Gastroesophageal sphincter (tissue), 4 donors: Measurements from ENCODE around the gene CSNK1D. TPM values are rescaled to one million over a fixed set of nuclear protein-coding genes. Genes with fewer than 3 reads are reported as not detected.

Experiments
- ATAC-seq: fragments of 150-250 bp; one replicate; pipeline ENCODE4 v1.9.1; 2016; ENCODE audit warnings: mild to moderate bottlenecking, moderate library complexity
- H3K27ac ChIP-seq, 4 donors: fragments of 200-600 bp; sonication (generic) in 3 of 4; 1 replicate in 3 of 4; 2 replicates in 1 of 4; pipeline ENCODE4 v1.5.1; 2016 to 2019
- H3K27me3 ChIP-seq: fragments of 200-600 bp; sonication (generic); one replicate; pipeline ENCODE4 v1.5.1; 2019
- H3K36me3 ChIP-seq, 2 donors: fragments of 200-600 bp; sonication (generic); one replicate each; pipeline ENCODE4 v1.5.1; 2019; ENCODE audit warnings: control low read depth in 1 of 2
- H3K4me1 ChIP-seq, 3 donors: fragments of 200-600 bp; sonication (generic); 1 replicate in 2 of 3; 2 replicates in 1 of 3; pipeline ENCODE4 v1.5.1; 2016 to 2019; ENCODE audit warnings: control low read depth in 2 of 3
- H3K4me3 ChIP-seq, 2 donors: fragments of 200-600 bp; sonication (generic); one replicate each; pipeline ENCODE4 v1.5.1; 2019; ENCODE audit warnings: mild to moderate bottlenecking in 1 of 2, moderate library complexity in 1 of 2
- H3K9me3 ChIP-seq, 3 donors: fragments of 200-600 bp; sonication (generic); one replicate each; pipeline ENCODE4 v1.5.1; 2017 to 2019; ENCODE audit warnings: control low read depth in 2 of 3
- CTCF ChIP-seq, 4 experiments: fragments of 200-600 bp in 2 of 4; fragments of 450-650 bp in 2 of 4; sonication (generic) in 1 of 4; IDR thresholded peaks; one replicate each; pipeline ENCODE4 v1.5.1; 2017 to 2019; ENCODE audit warnings: antibody characterized with exemption in 4 of 4, mild to moderate bottlenecking in 2 of 4, moderate library complexity in 2 of 4
- EP300 ChIP-seq: sonication (generic); formaldehyde crosslinking; IDR thresholded peaks from one replicate; pipeline ENCODE4 v1.6.1; 2017; ENCODE audit warnings: antibody characterized with exemption, mild to moderate bottlenecking
- POLR2A ChIP-seq, 2 donors: fragments of 450-650 bp; IDR thresholded peaks; one replicate each; pipeline ENCODE4 v1.6.1; 2017; ENCODE audit warnings: antibody characterized with exemption in 2 of 2, mild to moderate bottlenecking in 2 of 2, moderate library complexity in 1 of 2
- POLR2AphosphoS5 ChIP-seq: sonication (generic); formaldehyde crosslinking; IDR thresholded peaks from one replicate; pipeline ENCODE4 v1.6.1; 2017; ENCODE audit warnings: antibody characterized with exemption
- WGBS, 2 donors: methylation state at CpG; one replicate each; pipeline ENCODE4 v1.1.5; 2018; ENCODE audit warnings: low coverage in 1 of 2; 5-methylcytosine and 5-hydroxymethylcytosine counted together
- total RNA-seq, 4 donors: library from RNA; depleted of rRNA; stranded (reverse); fragments of >200 nt; gene quantifications; one replicate each; pipeline ENCODE4 v1.1.0, GENCODE V29; 2016

The CSNK1D gene
- total RNA-seq, 4 donors from 2014 or later, result 23.4 to 92.1 (median 72.4) TPM

DNA sequence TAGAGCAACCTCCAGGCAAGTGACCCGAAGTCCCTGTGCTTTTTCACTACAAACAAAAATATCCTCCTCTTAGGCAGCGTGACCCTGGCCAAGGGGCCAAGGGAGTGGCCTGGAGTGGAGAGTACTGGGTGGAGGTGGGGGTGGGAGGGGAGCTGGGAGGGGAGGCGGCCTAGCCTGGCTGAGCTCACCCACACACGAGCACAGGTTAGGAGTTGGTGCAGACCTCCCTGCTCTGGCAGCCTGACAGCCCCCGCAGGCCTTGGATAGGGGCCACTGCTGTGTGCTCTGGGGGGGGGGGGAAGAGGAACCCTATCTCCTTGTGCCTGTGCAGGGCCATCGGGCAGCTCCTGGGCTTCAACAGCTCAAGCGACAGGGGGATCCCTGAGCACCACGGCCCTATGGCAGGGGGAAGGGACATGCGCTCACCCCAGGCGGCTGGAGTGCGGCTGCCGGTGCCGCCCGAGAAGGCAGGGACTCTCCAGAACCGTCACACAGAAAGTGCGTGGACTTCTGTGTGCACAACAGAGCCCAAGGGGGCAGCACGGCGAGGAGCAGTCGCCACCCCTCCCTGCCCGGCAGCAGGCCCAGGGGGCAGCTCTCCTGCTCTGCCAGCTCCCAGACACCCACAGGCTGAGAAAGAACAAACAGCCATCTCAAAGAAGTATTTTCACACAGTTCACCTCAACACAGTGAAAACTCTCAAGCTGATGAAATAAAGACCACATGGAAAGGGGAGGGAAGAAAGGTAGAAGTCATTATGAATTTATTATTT lies 31.4 kb downstream of the CSNK1D start:
- peaks cover 0 to 63% of the 10 kb centered on the region in 2 donors for H3K36me3 ChIP-seq
- H3K4me3 ChIP-seq, result peak overlapping the region in 1 of 2 donors; percentile 13

GRCh38 chr17:82241183-82241925 lies 32.1 kb downstream of the CSNK1D start:
- Histone ChIP-seq H3K9me3 (no peaks in the 10 kb centered on the region), H3K4me1 (peaks cover 12 to 100% (median 69%) of the 10 kb centered on the region in 3 donors), H3K36me3 (peaks cover 0 to 66% of the 10 kb centered on the region in 2 donors), H3K4me3 (peak overlapping the region in 1 of 2 donors; percentile 10), H3K27ac (peak overlapping the region; percentile 13 to 86 (median 83)), H3K27me3 (no peaks in the 10 kb centered on the region)
- TF ChIP-seq POLR2A (IDR thresholded peaks at IDR 0.05), result no peak
- TF ChIP-seq CTCF (IDR thresholded peaks at IDR 0.05), result no peak
- no peak for TF ChIP-seq POLR2AphosphoS5
- TF ChIP-seq EP300, result no peak
- peak; percentile 47 for ATAC-seq
- 32 to 47% methylated on average over 3 to 5 of the region's 27 CpGs for WGBS, 2 donors

More for the DNA sequence above, 31.4 kb downstream of the CSNK1D start:
- peak; percentile 8 for ATAC-seq
- WGBS, 2 donors, result 9% methylated on average over 4 of the region's 20 CpGs; no CpG with 5 or more reads in 1 of the 2 donors
- peaks cover 12 to 100% (median 75%) of the 10 kb centered on the region in 3 donors for H3K4me1 ChIP-seq
- H3K27me3 ChIP-seq, result no peaks in the 10 kb centered on the region
- H3K27ac ChIP-seq, result peak overlapping the region; percentile 13 to 86 (median 83)
- H3K9me3 ChIP-seq, result no peaks in the 10 kb centered on the region
- no peak for TF ChIP-seq POLR2AphosphoS5
- peak in 1 of 4 experiments; percentile 20 for TF ChIP-seq CTCF (IDR thresholded peaks at IDR 0.05)

GRCh38 chr17:82240506-82241182 lies 32.9 kb downstream of the CSNK1D start:
- WGBS, 2 donors, result 50% methylated on average over 1 of the region's 20 CpGs; no CpG with 5 or more reads in 1 of the 2 donors

More at GRCh38 chr17:82240506-82241182, 32.9 kb downstream of the CSNK1D start:
- no peak for ATAC-seq
- Histone ChIP-seq H3K27ac (peak overlapping the region; percentile 13 to 86 (median 83)), H3K36me3 (peaks cover 0 to 61% of the 10 kb centered on the region in 2 donors), H3K27me3 (no peaks in the 10 kb centered on the region), H3K9me3 (no peaks in the 10 kb centered on the region), H3K4me1 (peaks cover 12 to 100% (median 72%) of the 10 kb centered on the region in 3 donors), H3K4me3 (no peak overlapping the region)
- no peak for TF ChIP-seq EP300
- TF ChIP-seq POLR2A (IDR thresholded peaks at IDR 0.05), result no peak
- TF ChIP-seq CTCF (IDR thresholded peaks at IDR 0.05), result no peak
- TF ChIP-seq POLR2AphosphoS5, result no peak
